HCT116 (cell line): ENCODE results near the gene SNX15.

ENCODE experiments used
- CTCF ChIP-seq, 3 experiments: fragments of 200-600 bp in 1 of 3; sonication (generic) in 1 of 3; IDR thresholded peaks in 2 of 3; conservative IDR thresholded peaks in 1 of 3; 2 replicates each; pipeline ENCODE4 v1.5.1; 2012 to 2017; ENCODE audit warnings: low read depth in 2 of 3, low read length in 2 of 3, antibody characterized with exemption in 1 of 3, borderline replicate concordance in 1 of 3, control low read depth in 1 of 3, mild to moderate bottlenecking in 1 of 3, mixed read lengths in 1 of 3, mixed run types in 1 of 3, moderate library complexity in 1 of 3; ENCODE audit not compliant: insufficient read depth in 1 of 3
- EGR1 ChIP-seq: IDR thresholded peaks from 2 replicates; pipeline ENCODE4 v1.6.1; 2012; ENCODE audit warnings: low read depth
- EZH2 ChIP-seq: fragments of 200-600 bp; sonication (generic); IDR thresholded peaks from 2 replicates; pipeline ENCODE4 v1.6.1; 2017; ENCODE audit warnings: antibody characterized with exemption, mixed run types
- EZH2phosphoT487 ChIP-seq: fragments of 200-600 bp; IDR thresholded peaks from 2 replicates; pipeline ENCODE4 v1.6.1; 2018; ENCODE audit warnings: antibody characterized with exemption, borderline replicate concordance
- POLR2A ChIP-seq: IDR thresholded peaks from 2 replicates; pipeline ENCODE4 v1.7.0; 2011; ENCODE audit warnings: borderline replicate concordance; ENCODE audit not compliant: insufficient read depth, insufficient read length; ENCODE audit errors: extremely low read depth
- POLR2AphosphoS5 ChIP-seq: IDR thresholded peaks from 2 replicates; pipeline ENCODE4 v1.6.1; 2011; ENCODE audit warnings: mild to moderate bottlenecking, low read depth, low read length, moderate library complexity
- RAD21 ChIP-seq: IDR thresholded peaks from 2 replicates; pipeline ENCODE4 v1.6.1; 2012; ENCODE audit warnings: low read depth, mild to moderate bottlenecking

- TF ChIP-seq EGR1 (no peak), EZH2phosphoT487 (no peak), CTCF (IDR thresholded peaks at IDR 0.05 in 2 of 3, conservative IDR thresholded peaks at IDR 0.05 in 1 of 3; ENCODE audit: borderline replicate concordance in 1 of 3, insufficient read depth in 1 of 3, low read depth in 2 of 3, low read length in 2 of 3) (no peak), RAD21 (no peak), POLR2A (no peak), EZH2 (no peak), POLR2AphosphoS5 (no peak)
These were observed 7.2 kb downstream of the SNX15 start for GRCh38 chr11:65034423-65034822.
